ENCODE results near the gene RAB11FIP4.

Gene RAB11FIP4

GRCh38 chr17:31448467-31449077 is 57.1 kb downstream of the RAB11FIP4 start:
- no peak overlapping the region for H3K4me3 ChIP-seq
- H3K27ac ChIP-seq = no peak overlapping the region

DNA sequence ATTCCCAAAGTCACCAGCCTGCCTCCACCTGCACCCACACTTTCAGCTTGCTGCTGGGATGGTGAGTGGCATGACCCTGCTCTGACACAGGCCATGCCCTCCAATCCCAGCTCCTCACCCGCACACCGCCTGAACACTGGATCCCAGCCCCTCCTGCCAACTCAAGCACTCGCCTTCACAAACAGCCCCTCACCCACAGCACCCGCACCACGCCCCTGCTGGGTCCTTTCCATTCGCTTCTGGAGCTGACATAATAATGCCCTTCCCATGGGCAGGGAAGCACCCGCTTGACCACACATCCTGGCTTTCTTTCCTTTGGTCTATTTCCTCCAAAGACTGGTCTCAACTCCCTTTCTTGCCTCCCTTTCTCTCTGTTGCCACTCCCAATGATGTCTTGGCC is 57.6 kb downstream of the RAB11FIP4 start:
- Histone ChIP-seq H3K4me3 (no peak overlapping the region), H3K27ac (no peak overlapping the region)

GRCh38 chr17:31449746-31450145 is 58.3 kb downstream of the RAB11FIP4 start:
- no peak overlapping the region for H3K27ac ChIP-seq
- H3K4me3 ChIP-seq = no peak overlapping the region

GRCh38 chr17:31452101-31452500 is 60.6 kb downstream of the RAB11FIP4 start:
- H3K4me3 ChIP-seq = no peak overlapping the region
- H3K27ac ChIP-seq = no peak overlapping the region

GRCh38 chr17:31452561-31453110 is 61.2 kb downstream of the RAB11FIP4 start:
- Histone ChIP-seq H3K4me3 (no peak overlapping the region), H3K27ac (no peak overlapping the region)

GRCh38 chr17:31453896-31454295 is 62.4 kb downstream of the RAB11FIP4 start:
- Histone ChIP-seq H3K4me3 (no peak overlapping the region), H3K27ac (no peak overlapping the region)

DNA sequence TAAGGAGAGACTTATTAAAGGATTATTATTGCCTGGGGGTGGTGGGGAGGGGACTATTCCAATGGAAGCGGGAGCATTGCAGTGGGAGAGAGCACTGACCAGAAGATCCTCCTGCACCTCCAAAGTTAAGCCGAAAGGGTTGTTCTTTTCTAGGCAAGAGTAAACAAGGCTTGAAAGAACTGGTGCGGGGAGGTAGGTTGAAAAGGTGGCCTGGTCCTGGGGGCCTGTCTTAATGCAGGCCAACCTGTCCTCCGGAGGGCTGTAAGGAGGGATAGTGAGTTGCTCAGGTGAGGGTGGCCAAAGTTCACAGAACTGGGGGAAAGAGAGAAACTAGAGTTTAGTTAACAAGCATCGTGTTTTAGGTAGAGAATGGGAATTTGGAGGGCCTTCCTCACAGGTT is 65.3 kb downstream of the RAB11FIP4 start:
- no peak overlapping the region for H3K27ac ChIP-seq

GRCh38 chr17:31457391-31458234 is 66.1 kb downstream of the RAB11FIP4 start:
- no peak overlapping the region for H3K27ac ChIP-seq
- no peak overlapping the region for H3K4me3 ChIP-seq

More for the DNA sequence above, 65.3 kb downstream of the RAB11FIP4 start:
- no peak overlapping the region for H3K4me3 ChIP-seq

DNA sequence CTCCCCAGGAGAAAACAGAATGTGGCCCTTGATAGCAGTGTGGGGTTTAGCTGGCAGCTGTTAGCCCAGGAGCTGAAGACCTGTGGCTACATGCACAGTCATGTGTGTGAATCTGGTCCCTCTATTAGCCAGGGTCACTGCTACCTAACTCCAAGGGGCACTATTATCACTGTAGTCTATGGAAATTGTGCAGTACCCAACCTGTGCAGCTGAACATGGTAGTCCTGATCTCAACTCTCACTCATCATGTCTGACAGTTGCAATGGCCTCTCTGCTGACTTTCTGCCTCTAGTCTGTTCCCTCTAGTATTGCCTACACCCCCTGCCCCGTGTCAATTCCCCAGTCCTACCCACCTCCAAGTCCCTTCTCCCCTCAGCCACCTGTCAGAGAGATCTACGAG is 67.4 kb downstream of the RAB11FIP4 start:
- no peak overlapping the region for H3K27ac ChIP-seq

GRCh38 chr17:31459716-31460115 is 68.2 kb downstream of the RAB11FIP4 start:
- no peak overlapping the region for H3K4me3 ChIP-seq
- H3K27ac ChIP-seq = no peak overlapping the region

More for the DNA sequence above, 67.4 kb downstream of the RAB11FIP4 start:
- H3K4me3 ChIP-seq = no peak overlapping the region

DNA sequence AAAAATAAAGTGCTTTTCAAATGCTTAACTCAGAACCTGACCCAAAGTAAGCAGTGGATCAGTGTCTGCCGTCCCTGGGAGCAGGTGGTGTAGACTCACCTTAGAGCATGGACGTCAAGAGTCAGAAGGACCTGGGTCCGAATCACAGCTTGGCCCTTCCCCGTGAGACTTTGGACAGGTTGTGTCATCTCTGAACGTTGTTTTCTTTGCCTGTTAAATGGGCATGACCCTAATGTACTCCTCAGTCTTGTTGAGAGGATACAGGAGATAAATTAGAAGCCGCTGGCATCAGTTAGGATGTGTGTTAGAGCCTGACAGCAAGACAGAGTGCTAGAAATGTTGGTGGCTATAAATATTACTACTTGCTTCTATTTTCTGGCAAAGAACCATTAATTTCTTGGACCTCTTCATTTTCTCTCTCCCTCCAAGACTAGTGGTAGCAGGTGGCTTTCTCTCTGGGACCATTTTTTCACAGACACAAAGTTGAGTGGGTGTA is 68.8 kb downstream of the RAB11FIP4 start:
- no peak overlapping the region for H3K4me3 ChIP-seq
- H3K27ac ChIP-seq = no peak overlapping the region

DNA sequence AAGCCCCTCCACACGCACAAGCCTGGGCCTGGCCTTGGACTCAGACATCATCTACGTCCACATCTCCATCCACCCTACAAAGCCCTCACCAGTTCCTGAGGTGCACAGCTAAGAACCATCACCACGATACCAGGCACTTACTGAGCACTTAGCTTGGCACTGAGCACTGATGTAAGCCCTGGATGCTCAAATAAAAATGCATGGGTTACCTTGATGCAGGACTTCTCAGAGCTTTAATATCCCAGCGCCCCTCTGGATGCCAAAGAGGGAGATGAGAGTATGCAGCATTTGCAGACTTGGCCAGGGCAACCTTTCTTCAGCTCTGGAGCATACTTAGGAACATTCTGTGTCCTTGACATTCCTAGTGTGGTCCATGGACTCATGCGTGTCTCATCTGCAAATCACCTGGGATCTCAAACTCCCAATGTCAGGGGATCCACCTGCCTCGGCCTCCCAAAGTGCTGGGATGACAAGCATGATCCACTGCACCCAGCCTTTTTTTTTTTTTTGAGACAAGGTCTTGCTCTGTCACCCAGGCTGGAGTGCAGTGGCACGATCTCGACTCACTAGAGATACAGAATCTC is 69.8 kb downstream of the RAB11FIP4 start:
- H3K27ac ChIP-seq = no peak overlapping the region
- no peak overlapping the region for H3K4me3 ChIP-seq

DNA sequence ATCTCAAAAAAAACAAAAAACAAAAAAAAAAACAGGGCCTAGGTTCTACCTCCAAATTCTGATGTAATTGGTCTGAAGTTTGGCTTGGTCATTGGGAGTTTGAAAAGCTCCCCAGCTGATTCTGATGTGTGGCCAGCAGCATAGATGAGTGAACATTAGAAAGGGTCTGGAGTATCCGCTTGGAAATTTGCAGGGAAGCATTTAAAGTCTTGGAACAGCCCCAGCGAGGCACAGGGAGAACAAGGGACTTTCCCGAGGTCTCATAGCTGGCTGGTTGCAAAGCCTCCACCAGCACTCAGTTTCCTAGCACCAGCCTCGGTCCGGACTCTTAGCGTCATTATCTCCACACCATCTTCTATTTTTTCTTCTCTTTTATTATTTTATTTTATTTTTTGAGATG is 70.8 kb downstream of the RAB11FIP4 start:
- no peak overlapping the region for H3K4me3 ChIP-seq
- no peak overlapping the region for H3K27ac ChIP-seq

GRCh38 chr17:31466096-31466760 is 74.8 kb downstream of the RAB11FIP4 start:
- H3K4me3 ChIP-seq = no peak overlapping the region
- H3K27ac ChIP-seq = no peak overlapping the region

DNA sequence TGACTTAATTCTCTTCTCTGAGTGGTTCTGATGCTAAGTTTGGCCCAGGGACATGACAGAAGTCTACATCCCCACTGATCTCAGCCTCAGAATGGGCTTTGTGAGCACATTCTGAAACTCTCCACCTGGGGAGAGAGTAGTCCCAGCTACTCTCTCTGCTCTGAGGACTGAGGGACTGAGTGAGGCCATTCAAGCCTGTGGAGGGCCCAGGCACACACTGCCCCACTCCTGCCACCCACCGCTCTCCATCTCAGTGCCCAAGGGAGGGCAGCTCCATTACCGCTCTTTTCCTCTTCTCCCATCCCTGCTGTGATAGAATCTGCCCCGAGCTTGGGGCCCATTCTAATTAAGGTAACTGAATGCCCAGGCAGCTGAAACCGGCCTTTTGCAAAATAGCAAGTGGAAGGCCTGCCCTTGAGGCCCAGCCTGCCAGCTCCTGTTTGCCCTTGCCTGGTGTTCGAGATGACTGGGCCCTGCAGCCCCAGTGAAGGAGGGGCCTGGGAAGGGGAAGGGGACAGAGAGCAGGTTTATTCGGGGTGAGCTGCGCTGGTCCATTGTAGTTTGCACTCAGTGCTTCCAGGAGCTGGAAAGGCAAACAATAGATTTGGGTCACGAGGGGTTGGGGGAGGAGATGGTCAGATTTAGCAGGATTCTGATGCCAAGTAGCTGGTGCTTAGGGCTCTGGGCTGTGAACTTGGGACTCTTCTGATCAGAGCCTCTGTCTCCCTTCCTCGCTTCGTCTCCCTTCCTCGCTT is 76.2 kb downstream of the RAB11FIP4 start:
- Histone ChIP-seq H3K4me3 (no peak overlapping the region), H3K27ac (no peak overlapping the region)

GRCh38 chr17:31469959-31470358 is 78.5 kb downstream of the RAB11FIP4 start:
- H3K27ac ChIP-seq = no peak overlapping the region
- no peak overlapping the region for H3K4me3 ChIP-seq

- Histone ChIP-seq H3K4me3 (no peak overlapping the region), H3K27ac (no peak overlapping the region)
These were observed 79.1 kb downstream of the RAB11FIP4 start for GRCh38 chr17:31470592-31470991.

GRCh38 chr17:31472137-31472536 is 80.7 kb downstream of the RAB11FIP4 start:
- H3K4me3 ChIP-seq = no peak overlapping the region
- H3K27ac ChIP-seq = no peak overlapping the region

Data from skin epidermis (tissue), 12 donors.